Sigmoid colon (tissue), 4 donors: ENCODE measurements around the gene ACVR2B.

ENCODE experiments used
- POLR2A ChIP-seq, 2 donors: fragments of 450-650 bp; IDR thresholded peaks; one replicate each; pipeline ENCODE4 v1.6.1; 2016; ENCODE audit warnings: antibody characterized with exemption in 2 of 2, mild to moderate bottlenecking in 2 of 2, moderate library complexity in 2 of 2
- POLR2AphosphoS5 ChIP-seq, 4 donors: sonication (generic); formaldehyde crosslinking; IDR thresholded peaks; one replicate each; pipeline ENCODE4 v1.6.1; 2017; ENCODE audit warnings: antibody characterized with exemption in 4 of 4

- TF ChIP-seq POLR2AphosphoS5 (IDR thresholded peaks at IDR 0.05) (no peak), POLR2A (IDR thresholded peaks at IDR 0.05) (no peak)
These were observed 25.2 kb downstream of the ACVR2B start for GRCh38 chr3:38478901-38479300.
